ENCODE measurements around the gene GNG7. TPM values are rescaled to one million over a fixed set of nuclear protein-coding genes. Genes with fewer than 3 reads are reported as not detected.

GNG7 gene
- total RNA-seq, 1 donor from 2014 or later = 7.7 TPM

- H3K36me3 Mint-ChIP-seq (ENCODE audit: low read depth, unreplicated experiment) = no peaks in the 10 kb centered on the region
- H3K4me1 Mint-ChIP-seq (ENCODE audit: unreplicated experiment) = peaks cover 2% of the 10 kb centered on the region
- H3K27ac Mint-ChIP-seq (ENCODE audit: unreplicated experiment) = no peak overlapping the region
- TF ChIP-seq, protein P1, sequence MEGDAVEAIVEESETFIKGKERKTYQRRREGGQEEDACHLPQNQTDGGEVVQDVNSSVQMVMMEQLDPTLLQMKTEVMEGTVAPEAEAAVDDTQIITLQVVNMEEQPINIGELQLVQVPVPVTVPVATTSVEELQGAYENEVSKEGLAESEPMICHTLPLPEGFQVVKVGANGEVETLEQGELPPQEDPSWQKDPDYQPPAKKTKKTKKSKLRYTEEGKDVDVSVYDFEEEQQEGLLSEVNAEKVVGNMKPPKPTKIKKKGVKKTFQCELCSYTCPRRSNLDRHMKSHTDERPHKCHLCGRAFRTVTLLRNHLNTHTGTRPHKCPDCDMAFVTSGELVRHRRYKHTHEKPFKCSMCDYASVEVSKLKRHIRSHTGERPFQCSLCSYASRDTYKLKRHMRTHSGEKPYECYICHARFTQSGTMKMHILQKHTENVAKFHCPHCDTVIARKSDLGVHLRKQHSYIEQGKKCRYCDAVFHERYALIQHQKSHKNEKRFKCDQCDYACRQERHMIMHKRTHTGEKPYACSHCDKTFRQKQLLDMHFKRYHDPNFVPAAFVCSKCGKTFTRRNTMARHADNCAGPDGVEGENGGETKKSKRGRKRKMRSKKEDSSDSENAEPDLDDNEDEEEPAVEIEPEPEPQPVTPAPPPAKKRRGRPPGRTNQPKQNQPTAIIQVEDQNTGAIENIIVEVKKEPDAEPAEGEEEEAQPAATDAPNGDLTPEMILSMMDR (IDR thresholded peaks at IDR 0.05; ENCODE audit: unreplicated experiment) = no peak
- peaks cover 2% of the 10 kb centered on the region for H3K27me3 Mint-ChIP-seq (ENCODE audit: unreplicated experiment)
- DNase-seq (ENCODE audit: low spot score) = no peak
- H3K9me3 Mint-ChIP-seq (ENCODE audit: unreplicated experiment) = no peaks in the 10 kb centered on the region
- no peak overlapping the region for H3K4me3 Mint-ChIP-seq (ENCODE audit: unreplicated experiment)
Observed at GRCh38 chr19:2744113-2744512, 41.6 kb upstream of the GNG7 start.

DNA sequence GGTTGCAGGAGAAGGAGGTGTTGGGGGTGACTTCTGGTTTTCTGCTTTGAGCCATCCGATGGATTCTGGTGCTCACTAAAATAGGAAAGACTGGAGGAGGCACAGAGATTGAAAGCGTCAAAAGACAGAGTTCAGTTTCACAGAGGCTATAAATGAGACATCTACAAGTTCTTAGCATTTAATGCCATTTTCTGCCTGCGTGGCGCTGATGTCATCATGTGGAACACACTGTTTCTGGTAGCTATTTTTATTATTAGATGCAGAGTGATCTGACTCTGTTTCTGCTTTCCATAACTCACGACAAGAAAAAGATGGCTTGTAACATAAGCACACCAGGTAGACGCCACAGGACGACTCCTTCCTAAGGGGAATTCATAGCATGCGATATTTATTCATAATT, 40.6 kb upstream of the GNG7 start:
- TF ChIP-seq, protein P1 (IDR thresholded peaks at IDR 0.05; ENCODE audit: unreplicated experiment) = no peak
- Mint-ChIP-seq H3K36me3 (ENCODE audit: low read depth, unreplicated experiment) (no peaks in the 10 kb centered on the region), H3K4me3 (ENCODE audit: unreplicated experiment) (no peak overlapping the region), H3K27me3 (ENCODE audit: unreplicated experiment) (peaks cover 2% of the 10 kb centered on the region), H3K27ac (ENCODE audit: unreplicated experiment) (no peak overlapping the region), H3K9me3 (ENCODE audit: unreplicated experiment) (no peaks in the 10 kb centered on the region), H3K4me1 (ENCODE audit: unreplicated experiment) (peaks cover 4% of the 10 kb centered on the region)
- DNase-seq (ENCODE audit: low spot score) = no peak

DNA sequence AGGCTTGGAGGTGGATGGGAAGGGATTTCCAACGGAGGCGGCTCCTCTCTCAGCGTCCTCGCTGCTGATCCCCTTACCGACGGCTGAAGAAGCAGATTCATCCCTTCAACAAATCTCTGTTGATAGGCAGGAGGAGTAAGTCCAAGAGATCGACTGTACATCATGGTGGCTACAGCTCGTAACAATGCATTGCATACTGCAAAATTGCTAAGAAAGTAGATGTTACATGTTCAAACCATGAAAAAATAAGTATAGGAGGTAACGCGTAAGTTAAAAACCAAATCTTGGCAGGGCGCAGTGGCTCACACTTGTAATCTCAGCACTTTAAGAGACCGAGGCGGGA, 37.8 kb upstream of the GNG7 start:
- no peak for DNase-seq (ENCODE audit: low spot score)
- TF ChIP-seq, protein P1 (IDR thresholded peaks at IDR 0.05; ENCODE audit: unreplicated experiment) = no peak
- peaks cover 2% of the 10 kb centered on the region for H3K27me3 Mint-ChIP-seq (ENCODE audit: unreplicated experiment)
- no peak overlapping the region for H3K27ac Mint-ChIP-seq (ENCODE audit: unreplicated experiment)
- peaks cover 4% of the 10 kb centered on the region for H3K4me1 Mint-ChIP-seq (ENCODE audit: unreplicated experiment)
- H3K36me3 Mint-ChIP-seq (ENCODE audit: low read depth, unreplicated experiment) = peaks cover 19% of the 10 kb centered on the region
- peak overlapping the region; percentile 49 for H3K4me3 Mint-ChIP-seq (ENCODE audit: unreplicated experiment)
- H3K9me3 Mint-ChIP-seq (ENCODE audit: unreplicated experiment) = no peaks in the 10 kb centered on the region

- TF ChIP-seq, protein P1 (IDR thresholded peaks at IDR 0.05; ENCODE audit: unreplicated experiment) = no peak
- Mint-ChIP-seq H3K4me3 (ENCODE audit: unreplicated experiment) (peak within 1 kb of the TSS; percentile 91), H3K9me3 (ENCODE audit: unreplicated experiment) (no peaks in the 10 kb centered on the region), H3K27me3 (ENCODE audit: unreplicated experiment) (peaks cover 4% of the 10 kb centered on the region), H3K36me3 (ENCODE audit: low read depth, unreplicated experiment) (peaks cover 21% of the 10 kb centered on the region), H3K27ac (ENCODE audit: unreplicated experiment) (peak within 1 kb of the TSS; percentile 30), H3K4me1 (ENCODE audit: unreplicated experiment) (peaks cover 4% of the 10 kb centered on the region)
- DNase-seq (ENCODE audit: low spot score) = peak; percentile 99
Observed at GRCh38 chr19:2739602-2740313, 37.3 kb upstream of the GNG7 start, which contains the start of gene SLC39A3. SLC39A3 (minus strand) TSS chr19:2740017; CDS start chr19:2737257, 2,760 bp downstream.

DNA sequence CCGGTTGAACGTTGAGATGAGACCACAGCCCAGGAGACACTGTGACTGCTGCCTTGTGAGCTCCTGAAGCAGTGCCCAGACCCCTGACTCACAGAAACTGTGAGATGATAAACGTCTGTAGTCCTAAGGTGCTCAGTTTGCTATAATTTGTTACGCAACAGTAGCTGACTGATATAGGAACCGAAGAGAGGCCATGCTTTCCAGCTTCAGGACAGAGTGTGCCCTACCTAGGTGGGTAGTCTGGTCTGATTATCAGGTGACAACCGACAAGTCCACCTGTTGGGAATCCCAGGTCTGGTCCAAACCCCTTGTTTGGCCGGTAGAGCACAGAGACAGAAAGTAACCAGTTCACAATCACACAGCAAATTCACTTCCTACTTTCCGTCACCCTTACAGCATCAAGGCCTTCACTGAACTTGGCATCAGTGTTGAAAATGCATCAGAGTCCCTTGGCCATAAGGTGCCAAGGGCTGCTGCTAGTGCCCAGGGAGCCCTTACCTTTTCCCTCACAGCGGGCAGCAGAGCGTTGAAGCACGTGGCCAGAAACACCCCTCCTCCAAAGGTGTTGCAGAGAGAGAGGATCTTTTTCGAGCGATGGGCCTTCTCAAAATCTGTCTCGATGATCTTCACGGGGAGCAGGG, 34.2 kb upstream of the GNG7 start:
- H3K36me3 Mint-ChIP-seq (ENCODE audit: low read depth, unreplicated experiment) = peaks cover 30% of the 10 kb centered on the region
- peaks cover 4% of the 10 kb centered on the region for H3K4me1 Mint-ChIP-seq (ENCODE audit: unreplicated experiment)
- DNase-seq (ENCODE audit: low spot score) = no peak
- peak overlapping the region; percentile 42 for H3K4me3 Mint-ChIP-seq (ENCODE audit: unreplicated experiment)
- TF ChIP-seq, protein P1 (IDR thresholded peaks at IDR 0.05; ENCODE audit: unreplicated experiment) = no peak
- no peak overlapping the region for H3K27ac Mint-ChIP-seq (ENCODE audit: unreplicated experiment)
- H3K9me3 Mint-ChIP-seq (ENCODE audit: unreplicated experiment) = no peaks in the 10 kb centered on the region
- peaks cover 5% of the 10 kb centered on the region for H3K27me3 Mint-ChIP-seq (ENCODE audit: unreplicated experiment)

All from endothelial cell (in vitro differentiated cells).